ENCODE measurements around the gene FKBP6. TPM values are rescaled to one million over a fixed set of nuclear protein-coding genes. Genes with fewer than 3 reads are reported as not detected.
"Not testable (repeated sequence)": the region's sequence is repeated elsewhere in the genome, so short reads cannot be mapped to it uniquely, and the experiment has no call there.

The FKBP6 gene
- total and polyA plus RNA-seq, 4 donors: 0.11 to 0.39 (median 0.17) TPM; not detected in 1

GRCh38 chr7:73376671-73377412, 48.9 kb downstream of the FKBP6 start:
- peaks cover 6% of the 10 kb centered on the region for H3K4me1 ChIP-seq (ENCODE audit: control insufficient read depth, insufficient read depth, low read length)
- H3K27ac ChIP-seq (ENCODE audit: low read depth, low read length): no peak overlapping the region
- DNase-seq (ENCODE audit: low read depth in 4 of 6, low spot score in 6 of 6): no peak
- H3K9me3 ChIP-seq (ENCODE audit: control insufficient read depth, insufficient read depth, low read length): no peaks in the 10 kb centered on the region
- H3K27me3 ChIP-seq (ENCODE audit: control insufficient read depth, insufficient read depth, low read length): peaks cover 2% of the 10 kb centered on the region
- no peak overlapping the region for H3K4me3 ChIP-seq (ENCODE audit: low read depth, low read length)
- no peaks in the 10 kb centered on the region for H3K36me3 ChIP-seq (ENCODE audit: control insufficient read depth, insufficient read depth, low read length)
- WGBS (ENCODE audit: insufficient coverage): 83% methylated on average over 12 of the region's 20 CpGs

DNA sequence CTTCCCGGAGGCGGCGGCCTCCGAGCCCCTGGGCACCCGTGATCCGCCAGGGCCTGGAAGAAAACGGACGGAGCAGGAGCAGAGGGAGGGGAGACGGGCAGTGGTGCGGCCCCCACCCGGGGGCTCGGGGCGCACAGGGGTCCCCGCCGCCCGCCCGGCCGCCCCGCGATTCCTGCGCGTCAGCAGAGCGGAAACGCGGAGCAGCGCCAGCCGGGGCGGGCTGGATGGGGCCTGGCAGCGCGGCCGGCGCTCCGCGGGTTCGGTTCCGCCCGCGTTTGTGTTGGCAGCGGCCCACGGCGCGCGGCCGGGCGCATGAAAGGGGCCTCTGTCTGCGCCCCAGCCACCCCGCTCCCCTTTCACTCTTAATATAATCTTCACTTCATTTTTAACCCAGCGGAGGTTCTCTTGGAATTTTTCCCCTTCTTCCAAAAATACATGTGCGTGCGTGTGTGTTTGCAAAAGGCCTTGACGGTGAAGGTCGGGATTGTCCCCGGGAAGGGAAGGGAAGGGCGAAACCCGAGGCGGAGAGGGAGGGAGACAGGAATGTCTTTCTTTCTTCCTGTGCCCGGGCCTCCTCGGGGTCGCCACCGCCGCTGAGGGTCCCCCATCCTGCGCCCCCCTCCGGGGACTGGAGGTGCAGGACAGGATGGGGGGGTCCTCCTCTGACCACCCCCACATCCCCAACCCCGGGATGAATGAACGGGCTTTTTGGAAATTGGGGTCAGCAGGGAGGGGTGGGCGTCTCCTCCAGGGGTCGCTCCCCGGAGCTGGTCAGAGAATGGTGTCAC, 49.6 kb downstream of the FKBP6 start:
- not testable (repeated sequence) for H3K27me3 ChIP-seq (ENCODE audit: control insufficient read depth, insufficient read depth, low read length); H3K4me3 ChIP-seq (ENCODE audit: low read depth, low read length); H3K36me3 ChIP-seq (ENCODE audit: control insufficient read depth, insufficient read depth, low read length); H3K4me1 ChIP-seq (ENCODE audit: control insufficient read depth, insufficient read depth, low read length); H3K27ac ChIP-seq (ENCODE audit: low read depth, low read length); H3K9me3 ChIP-seq (ENCODE audit: control insufficient read depth, insufficient read depth, low read length)
- peak in 1 of 6 donors; percentile 36 for DNase-seq (ENCODE audit: low read depth in 4 of 6, low spot score in 6 of 6)
- WGBS (ENCODE audit: insufficient coverage): 13% methylated on average over 15 of the region's 68 CpGs

GRCh38 chr7:73382934-73383503, 55.1 kb downstream of the FKBP6 start:
- 73% methylated on average over 2 of the region's 4 CpGs for WGBS (ENCODE audit: insufficient coverage)

DNA sequence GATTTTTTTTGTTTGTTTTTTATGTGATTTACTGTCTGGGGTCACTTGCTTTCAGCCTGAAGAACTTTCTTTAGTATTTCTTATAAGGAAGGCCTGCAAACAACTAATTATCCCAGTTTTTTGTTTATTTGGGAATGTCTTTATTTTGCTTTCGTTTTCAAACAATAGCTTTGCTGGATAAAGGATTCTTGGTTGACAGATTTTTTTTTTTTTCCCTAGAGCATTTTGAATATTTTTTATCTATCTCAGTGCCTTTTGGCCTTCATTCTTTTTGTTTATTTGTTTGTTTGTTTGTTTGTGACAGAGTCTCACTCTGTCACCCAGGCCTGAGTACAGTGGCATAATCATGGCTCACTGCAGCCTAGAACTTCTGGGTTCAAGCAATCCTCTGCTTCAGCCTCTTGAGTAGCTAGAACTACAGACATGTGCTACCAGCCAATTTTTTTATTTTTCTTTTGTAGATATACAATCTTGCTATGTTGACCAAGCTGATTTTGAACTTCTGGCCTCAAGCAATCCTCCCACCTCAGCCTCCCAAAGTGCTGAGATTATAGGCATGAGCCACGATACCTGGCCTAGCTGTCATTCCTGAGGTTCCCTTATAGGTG, 59.4 kb downstream of the FKBP6 start:
- no peaks in the 10 kb centered on the region for H3K27me3 ChIP-seq (ENCODE audit: control insufficient read depth, insufficient read depth, low read length)
- no peak overlapping the region for H3K4me3 ChIP-seq (ENCODE audit: low read depth, low read length)
- H3K4me1 ChIP-seq (ENCODE audit: control insufficient read depth, insufficient read depth, low read length): no peaks in the 10 kb centered on the region
- DNase-seq (ENCODE audit: low read depth in 4 of 6, low spot score in 6 of 6): no peak
- H3K27ac ChIP-seq (ENCODE audit: low read depth, low read length): no peak overlapping the region
- peaks cover 9% of the 10 kb centered on the region for H3K9me3 ChIP-seq (ENCODE audit: control insufficient read depth, insufficient read depth, low read length)
- no CpG with 5 or more reads among the region's 2 CpGs for WGBS (ENCODE audit: insufficient coverage)
- no peaks in the 10 kb centered on the region for H3K36me3 ChIP-seq (ENCODE audit: control insufficient read depth, insufficient read depth, low read length)

More at GRCh38 chr7:73382934-73383503, 55.1 kb downstream of the FKBP6 start:
- H3K27me3 ChIP-seq (ENCODE audit: control insufficient read depth, insufficient read depth, low read length): no peaks in the 10 kb centered on the region
- H3K27ac ChIP-seq (ENCODE audit: low read depth, low read length): no peak overlapping the region
- DNase-seq (ENCODE audit: low read depth in 4 of 6, low spot score in 6 of 6): no peak
- H3K36me3 ChIP-seq (ENCODE audit: control insufficient read depth, insufficient read depth, low read length): no peaks in the 10 kb centered on the region
- H3K4me1 ChIP-seq (ENCODE audit: control insufficient read depth, insufficient read depth, low read length): peaks cover 1% of the 10 kb centered on the region
- peaks cover 9% of the 10 kb centered on the region for H3K9me3 ChIP-seq (ENCODE audit: control insufficient read depth, insufficient read depth, low read length)
- H3K4me3 ChIP-seq (ENCODE audit: low read depth, low read length): no peak overlapping the region

DNA sequence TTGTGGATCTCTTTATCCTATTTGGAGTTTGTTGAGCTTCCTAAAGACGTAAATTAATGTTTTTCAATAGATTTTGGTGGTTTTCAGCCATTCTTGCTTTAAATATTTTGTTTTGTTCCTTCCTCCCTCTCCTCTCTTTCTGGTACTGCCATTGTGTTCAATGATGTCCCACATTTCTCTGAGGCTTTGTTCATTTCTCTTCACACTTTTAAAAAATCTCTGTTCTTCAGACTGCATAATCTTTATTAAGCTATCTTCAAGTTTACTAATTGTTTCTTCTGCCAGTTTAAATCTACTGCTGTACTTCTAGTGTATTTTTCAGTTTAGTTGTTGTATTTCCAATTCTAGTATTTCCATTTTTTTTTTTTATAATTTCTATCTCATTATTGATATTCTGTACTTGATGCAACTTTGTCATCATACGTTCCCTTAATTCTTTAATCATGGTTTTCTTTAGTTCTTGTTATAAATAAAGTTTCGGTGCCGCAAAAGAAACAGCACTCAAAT, 60.0 kb downstream of the FKBP6 start:
- H3K4me1 ChIP-seq (ENCODE audit: control insufficient read depth, insufficient read depth, low read length): no peaks in the 10 kb centered on the region
- WGBS (ENCODE audit: insufficient coverage): no CpG with 5 or more reads among the region's 4 CpGs
- H3K36me3 ChIP-seq (ENCODE audit: control insufficient read depth, insufficient read depth, low read length): no peaks in the 10 kb centered on the region
- no peaks in the 10 kb centered on the region for H3K27me3 ChIP-seq (ENCODE audit: control insufficient read depth, insufficient read depth, low read length)
- no peak overlapping the region for H3K4me3 ChIP-seq (ENCODE audit: low read depth, low read length)
- no peak for DNase-seq (ENCODE audit: low read depth in 4 of 6, low spot score in 6 of 6)
- peaks cover 8% of the 10 kb centered on the region for H3K9me3 ChIP-seq (ENCODE audit: control insufficient read depth, insufficient read depth, low read length)
- H3K27ac ChIP-seq (ENCODE audit: low read depth, low read length): no peak overlapping the region

GRCh38 chr7:73391396-73391795, 63.4 kb downstream of the FKBP6 start:
- no peak for DNase-seq (ENCODE audit: low read depth in 4 of 6, low spot score in 6 of 6)
- Histone ChIP-seq H3K36me3 (ENCODE audit: control insufficient read depth, insufficient read depth, low read length) (no peaks in the 10 kb centered on the region), H3K27me3 (ENCODE audit: control insufficient read depth, insufficient read depth, low read length) (no peaks in the 10 kb centered on the region), H3K4me1 (ENCODE audit: control insufficient read depth, insufficient read depth, low read length) (no peaks in the 10 kb centered on the region), H3K4me3 (ENCODE audit: low read depth, low read length) (no peak overlapping the region), H3K27ac (ENCODE audit: low read depth, low read length) (no peak overlapping the region), H3K9me3 (ENCODE audit: control insufficient read depth, insufficient read depth, low read length) (peaks cover 4% of the 10 kb centered on the region)
- WGBS (ENCODE audit: insufficient coverage): 58% methylated on average over 2 of the region's 2 CpGs

DNA sequence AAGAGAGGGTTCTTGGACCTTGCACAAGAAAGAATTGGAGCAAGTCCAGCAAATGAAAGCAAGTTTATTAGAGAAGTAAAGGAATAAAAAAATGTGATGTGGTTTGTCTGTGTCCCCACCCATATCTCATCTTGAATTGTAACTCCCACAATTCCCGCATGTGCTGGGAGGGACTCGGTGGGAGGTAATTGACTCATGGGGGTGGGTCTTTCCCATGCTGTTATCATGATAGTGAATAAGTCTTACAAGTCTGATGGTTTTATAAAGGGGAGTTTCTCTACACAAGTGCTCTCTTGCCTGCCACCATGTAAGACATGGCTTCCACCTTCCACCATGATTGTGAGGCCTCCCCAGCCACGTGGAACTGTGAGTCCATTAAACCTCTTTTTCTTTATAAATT, 66.5 kb downstream of the FKBP6 start:
- Histone ChIP-seq H3K9me3 (ENCODE audit: control insufficient read depth, insufficient read depth, low read length) (no peaks in the 10 kb centered on the region), H3K4me1 (ENCODE audit: control insufficient read depth, insufficient read depth, low read length) (peaks cover 15% of the 10 kb centered on the region), H3K4me3 (ENCODE audit: low read depth, low read length) (no peak overlapping the region), H3K27me3 (ENCODE audit: control insufficient read depth, insufficient read depth, low read length) (no peaks in the 10 kb centered on the region), H3K36me3 (ENCODE audit: control insufficient read depth, insufficient read depth, low read length) (no peaks in the 10 kb centered on the region), H3K27ac (ENCODE audit: low read depth, low read length) (no peak overlapping the region)
- WGBS (ENCODE audit: insufficient coverage): no CpG with 5 or more reads among the region's 3 CpGs
- no peak for DNase-seq (ENCODE audit: low read depth in 4 of 6, low spot score in 6 of 6)

DNA sequence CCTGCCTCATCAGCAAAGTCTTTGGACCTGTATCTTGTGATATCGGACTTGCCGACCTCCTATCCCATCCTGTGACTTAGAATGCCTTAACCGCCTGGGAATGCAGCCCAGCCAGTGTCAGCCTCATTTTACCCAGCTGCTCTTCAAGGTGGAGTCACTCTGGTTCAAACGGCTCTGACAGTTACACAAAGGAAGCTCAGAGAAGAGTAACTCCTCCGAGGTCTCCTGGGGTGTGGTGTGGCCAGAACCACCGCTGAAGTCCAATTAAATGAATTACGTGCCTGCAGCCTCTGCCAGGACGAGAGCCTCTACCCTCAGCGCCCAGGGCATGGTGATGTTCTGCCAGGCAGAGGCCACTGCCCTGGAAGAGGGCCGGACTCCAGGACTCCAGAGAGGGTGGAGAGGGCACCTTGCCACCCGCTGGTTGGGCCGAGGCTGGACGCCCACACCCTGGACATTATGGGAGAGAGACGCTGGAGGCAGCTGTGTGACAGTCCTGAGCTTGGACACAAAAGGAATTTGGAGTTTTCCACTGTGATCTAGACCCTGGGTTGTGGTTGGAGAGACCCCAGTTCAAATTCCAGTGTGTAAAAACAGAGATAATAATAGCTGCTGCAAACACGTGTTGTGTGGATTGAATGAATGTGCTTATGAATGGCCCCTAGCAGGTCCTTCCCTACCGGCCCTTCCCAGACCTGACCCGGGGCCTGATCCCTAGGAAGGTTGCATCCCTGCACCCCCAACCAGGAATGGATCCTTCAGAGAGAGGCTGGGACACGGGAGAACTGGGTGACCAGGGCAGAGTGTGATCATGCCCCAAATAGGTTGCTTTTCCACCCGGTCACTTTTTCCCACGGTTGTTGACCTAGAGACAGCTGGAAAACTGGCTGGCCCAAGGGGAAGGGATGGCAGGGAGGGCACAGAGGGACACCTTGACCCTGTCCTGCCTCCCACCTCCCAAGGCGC, 67.9 kb downstream of the FKBP6 start:
- H3K27me3 ChIP-seq (ENCODE audit: control insufficient read depth, insufficient read depth, low read length): no peaks in the 10 kb centered on the region
- H3K4me1 ChIP-seq (ENCODE audit: control insufficient read depth, insufficient read depth, low read length): peaks cover 18% of the 10 kb centered on the region
- H3K36me3 ChIP-seq (ENCODE audit: control insufficient read depth, insufficient read depth, low read length): no peaks in the 10 kb centered on the region
- WGBS (ENCODE audit: insufficient coverage): 65% methylated on average over 20 of the region's 21 CpGs
- no peak overlapping the region for H3K4me3 ChIP-seq (ENCODE audit: low read depth, low read length)
- H3K9me3 ChIP-seq (ENCODE audit: control insufficient read depth, insufficient read depth, low read length): no peaks in the 10 kb centered on the region
- no peak overlapping the region for H3K27ac ChIP-seq (ENCODE audit: low read depth, low read length)
- no peak for DNase-seq (ENCODE audit: low read depth in 4 of 6, low spot score in 6 of 6)
